DND-41 (cell line): ENCODE measurements around the gene TPD52L1.

ENCODE experiments used
- ATAC-seq: fragments of 200-7000 bp; cut with Tn5 transposase; 3 replicates; pipeline ENCODE4 v1.9.1; 2021; ENCODE audit warnings: low read depth; ENCODE audit not compliant: insufficient read depth
- DNase-seq: peaks from one replicate; pipeline ENCODE4 v3.0.0-alpha.2; 2020
- H2AFZ ChIP-seq: 2 replicates; pipeline ENCODE4 v1.6.0; 2012; ENCODE audit warnings: low read depth, low read length
- H3K27ac ChIP-seq: 2 replicates; pipeline ENCODE4 v1.5.1; 2012; ENCODE audit warnings: low read length, inconsistent platforms
- H3K27me3 ChIP-seq: fragments of 200-600 bp; sonication (generic); 2 replicates; pipeline ENCODE4 v1.6.0; 2012; ENCODE audit warnings: low read length, mild to moderate bottlenecking, inconsistent platforms; ENCODE audit not compliant: insufficient read depth, poor library complexity
- H3K36me3 ChIP-seq: 2 replicates; pipeline ENCODE4 v1.5.1; 2012; ENCODE audit warnings: low read length, inconsistent platforms; ENCODE audit not compliant: insufficient read depth
- H3K4me1 ChIP-seq: 2 replicates; pipeline ENCODE4 v1.5.1; 2012; ENCODE audit warnings: mild to moderate bottlenecking, low read length; ENCODE audit not compliant: insufficient read depth
- H3K4me2 ChIP-seq: 2 replicates; pipeline ENCODE4 v1.6.0; 2012; ENCODE audit warnings: mild to moderate bottlenecking, moderate library complexity, low read length, inconsistent platforms; ENCODE audit not compliant: insufficient read depth
- H3K4me3 ChIP-seq, 2 experiments: fragments of 200-600 bp in 1 of 2; shearing (Covaris generic) in 1 of 2; 2 replicates each; pipeline ENCODE4 v1.5.1; 2012 to 2016; ENCODE audit warnings: inconsistent platforms in 2 of 2, low read length in 2 of 2, mild to moderate bottlenecking in 2 of 2, low read depth in 1 of 2, moderate library complexity in 1 of 2
- H3K79me2 ChIP-seq: 2 replicates; pipeline ENCODE4 v1.6.0; 2012; ENCODE audit warnings: low read length, inconsistent platforms; ENCODE audit not compliant: insufficient read depth
- H3K9ac ChIP-seq: 2 replicates; pipeline ENCODE4 v1.6.0; 2012; ENCODE audit warnings: low read depth, mild to moderate bottlenecking, inconsistent platforms, low read length, moderate library complexity
- H3K9me3 ChIP-seq: 2 replicates; pipeline ENCODE4 v1.5.1; 2012; ENCODE audit warnings: low read length, moderate library complexity, mild to moderate bottlenecking, inconsistent platforms; ENCODE audit not compliant: insufficient read depth, severe bottlenecking
- H4K20me1 ChIP-seq: 2 replicates; pipeline ENCODE4 v1.6.0; 2012; ENCODE audit warnings: low read length; ENCODE audit not compliant: insufficient read depth
- EZH2 ChIP-seq: IDR thresholded peaks from 3 replicates; pipeline ENCODE4 v1.6.1; 2012; ENCODE audit warnings: borderline replicate concordance, low read depth, mild to moderate bottlenecking, moderate library complexity, low read length, inconsistent platforms; ENCODE audit not compliant: severe bottlenecking
- TF ChIP-seq, protein P1 (sequence below): IDR thresholded peaks from 2 replicates; pipeline ENCODE4 v1.5.1; 2012; ENCODE audit warnings: borderline replicate concordance, low read length, moderate library complexity, mild to moderate bottlenecking; ENCODE audit not compliant: poor library complexity, severe bottlenecking; ENCODE audit errors: extremely low read depth

Gene TPD52L1

DNA sequence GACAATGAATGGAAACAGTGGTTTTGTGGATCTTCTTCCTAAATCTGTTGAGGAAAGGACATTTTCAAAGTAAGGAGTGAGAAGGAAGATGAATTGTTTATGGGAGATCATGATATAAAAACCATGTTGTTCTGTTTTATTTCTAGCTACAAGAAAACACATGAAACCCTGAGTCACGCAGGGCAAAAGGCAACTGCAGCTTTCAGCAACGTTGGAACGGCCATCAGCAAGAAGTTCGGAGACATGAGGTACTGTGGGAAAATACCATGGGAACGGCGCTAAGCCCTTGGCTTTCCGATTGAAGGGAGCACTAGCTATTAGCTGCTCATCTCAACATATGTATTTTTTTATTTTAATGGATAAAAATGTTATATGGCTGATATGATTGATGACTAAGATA lies 94.6 kb downstream of the TPD52L1 start:
- H3K27me3 ChIP-seq: no peaks in the 10 kb centered on the region
- no peak overlapping the region for H3K4me2 ChIP-seq
- TF ChIP-seq, protein P1, sequence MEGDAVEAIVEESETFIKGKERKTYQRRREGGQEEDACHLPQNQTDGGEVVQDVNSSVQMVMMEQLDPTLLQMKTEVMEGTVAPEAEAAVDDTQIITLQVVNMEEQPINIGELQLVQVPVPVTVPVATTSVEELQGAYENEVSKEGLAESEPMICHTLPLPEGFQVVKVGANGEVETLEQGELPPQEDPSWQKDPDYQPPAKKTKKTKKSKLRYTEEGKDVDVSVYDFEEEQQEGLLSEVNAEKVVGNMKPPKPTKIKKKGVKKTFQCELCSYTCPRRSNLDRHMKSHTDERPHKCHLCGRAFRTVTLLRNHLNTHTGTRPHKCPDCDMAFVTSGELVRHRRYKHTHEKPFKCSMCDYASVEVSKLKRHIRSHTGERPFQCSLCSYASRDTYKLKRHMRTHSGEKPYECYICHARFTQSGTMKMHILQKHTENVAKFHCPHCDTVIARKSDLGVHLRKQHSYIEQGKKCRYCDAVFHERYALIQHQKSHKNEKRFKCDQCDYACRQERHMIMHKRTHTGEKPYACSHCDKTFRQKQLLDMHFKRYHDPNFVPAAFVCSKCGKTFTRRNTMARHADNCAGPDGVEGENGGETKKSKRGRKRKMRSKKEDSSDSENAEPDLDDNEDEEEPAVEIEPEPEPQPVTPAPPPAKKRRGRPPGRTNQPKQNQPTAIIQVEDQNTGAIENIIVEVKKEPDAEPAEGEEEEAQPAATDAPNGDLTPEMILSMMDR: no peak
- TF ChIP-seq EZH2: no peak
- H3K4me3 ChIP-seq: no peak overlapping the region
- DNase-seq (no peak), ATAC-seq (no peak)
- H3K9ac ChIP-seq: no peak overlapping the region
- no peak overlapping the region for H2AFZ ChIP-seq
- H3K9me3 ChIP-seq: no peaks in the 10 kb centered on the region
- no peaks in the 10 kb centered on the region for H4K20me1 ChIP-seq
- H3K36me3 ChIP-seq: no peaks in the 10 kb centered on the region
- H3K4me1 ChIP-seq: no peaks in the 10 kb centered on the region
- H3K27ac ChIP-seq: no peak overlapping the region
- H3K79me2 ChIP-seq: no peaks in the 10 kb centered on the region

DNA sequence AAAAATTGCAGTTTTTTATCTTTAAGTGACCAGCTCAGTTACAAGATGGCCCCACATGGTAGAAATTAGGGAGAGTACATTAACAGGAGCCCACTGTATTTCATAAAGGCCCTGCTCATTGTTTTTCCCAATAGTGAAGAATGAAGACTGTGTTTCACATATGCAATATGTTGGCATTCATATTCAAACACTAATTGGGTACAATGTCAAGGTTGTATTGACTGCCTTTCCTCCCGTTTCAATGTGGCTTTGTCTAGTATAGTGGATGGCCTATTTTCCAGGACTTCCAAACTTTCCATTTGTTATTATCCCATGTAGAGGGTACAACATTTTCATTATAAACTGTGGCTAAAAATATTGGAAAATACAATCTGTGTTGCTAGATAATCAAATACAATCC lies 96.9 kb downstream of the TPD52L1 start:
- Histone ChIP-seq H3K27me3 (no peaks in the 10 kb centered on the region), H3K9ac (no peak overlapping the region), H2AFZ (no peak overlapping the region), H3K4me1 (no peaks in the 10 kb centered on the region), H3K79me2 (no peaks in the 10 kb centered on the region), H3K27ac (no peak overlapping the region), H3K4me3 (no peak overlapping the region), H3K4me2 (no peak overlapping the region), H3K36me3 (no peaks in the 10 kb centered on the region), H3K9me3 (no peaks in the 10 kb centered on the region), H4K20me1 (no peaks in the 10 kb centered on the region)
- DNase-seq (no peak), ATAC-seq (no peak)
- no peak for TF ChIP-seq EZH2
- TF ChIP-seq, protein P1: no peak

DNA sequence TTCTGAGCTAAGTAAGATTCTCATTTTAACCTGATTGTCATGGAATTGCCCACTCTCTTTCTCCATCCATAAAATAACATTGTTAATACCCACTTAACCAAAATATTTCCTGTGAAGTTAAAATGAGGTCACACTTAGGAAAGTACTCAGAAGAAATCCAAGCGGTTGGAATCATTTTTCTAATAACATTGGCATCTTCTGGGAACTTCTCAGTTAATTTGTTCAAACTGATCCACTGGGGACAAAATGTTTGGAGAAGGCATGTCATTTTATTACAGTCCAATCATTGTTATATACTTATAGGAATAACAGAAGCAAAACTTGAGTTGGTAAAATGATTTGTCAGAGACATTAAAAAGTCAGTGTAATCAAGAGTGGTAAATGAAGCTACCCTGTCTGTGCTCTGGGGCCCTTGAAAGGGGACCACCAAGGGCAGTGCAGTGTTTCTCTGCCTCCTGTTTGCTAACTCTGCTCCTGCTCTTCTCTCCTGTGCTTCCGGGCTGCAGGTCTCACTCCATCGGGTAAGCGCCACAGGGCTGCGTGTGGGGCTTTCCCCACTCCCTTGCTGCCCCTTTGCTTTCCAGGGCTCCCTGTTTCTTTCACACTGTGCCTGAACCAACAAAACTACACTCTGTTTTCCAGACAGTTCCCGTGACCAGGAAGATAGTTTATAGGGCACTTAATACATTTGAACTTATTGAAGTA lies 98.1 kb downstream of the TPD52L1 start:
- Histone ChIP-seq H3K4me3 (no peak overlapping the region), H3K27me3 (no peaks in the 10 kb centered on the region), H3K4me1 (no peaks in the 10 kb centered on the region), H2AFZ (no peak overlapping the region), H3K79me2 (no peaks in the 10 kb centered on the region), H3K4me2 (no peak overlapping the region), H3K27ac (no peak overlapping the region), H3K36me3 (no peaks in the 10 kb centered on the region), H4K20me1 (no peaks in the 10 kb centered on the region), H3K9me3 (no peaks in the 10 kb centered on the region), H3K9ac (no peak overlapping the region)
- ATAC-seq (no peak), DNase-seq (no peak)
- TF ChIP-seq, protein P1: no peak
- TF ChIP-seq EZH2: no peak
